ENCODE data around the gene ELMOD2.

The ELMOD2 gene

GRCh38 chr4:140602714-140603113 is 78.7 kb downstream of the ELMOD2 start:
- TF ChIP-seq TAF1 (IDR thresholded peaks at IDR 0.05; ENCODE audit: borderline replicate concordance, insufficient read depth, low read length) (no peak), SIN3A (IDR thresholded peaks at IDR 0.05; ENCODE audit: borderline replicate concordance, insufficient read depth, low read length) (no peak), POLR2AphosphoS5 (IDR thresholded peaks at IDR 0.05; ENCODE audit: low read depth, low read length) (no peak), REST (IDR thresholded peaks at IDR 0.05; ENCODE audit: insufficient read depth in 1 of 2, low read depth in 2 of 2, low read length in 2 of 2) (no peak)

- TF ChIP-seq REST (IDR thresholded peaks at IDR 0.05; ENCODE audit: insufficient read depth in 1 of 2, low read depth in 2 of 2, low read length in 2 of 2) (no peak), TAF1 (IDR thresholded peaks at IDR 0.05; ENCODE audit: borderline replicate concordance, insufficient read depth, low read length) (no peak), POLR2AphosphoS5 (IDR thresholded peaks at IDR 0.05; ENCODE audit: low read depth, low read length) (no peak), FOXP2 (optimal IDR thresholded peaks at IDR 0.05; ENCODE audit: borderline replicate concordance, extremely low read depth, extremely low read length, insufficient read depth) (no peak), SIN3A (IDR thresholded peaks at IDR 0.05; ENCODE audit: borderline replicate concordance, insufficient read depth, low read length) (no peak)
Measured at GRCh38 chr4:140603286-140603685, 79.3 kb downstream of the ELMOD2 start.
